ENCODE measurements around the gene SCN2A. TPM values are rescaled to one million over a fixed set of nuclear protein-coding genes. Genes with fewer than 3 reads are reported as not detected.

Gene SCN2A
- total RNA-seq, 4 donors from 2014 or later, result under 0.01 to 0.38 (median 0.27) TPM

GRCh38 chr2:165432234-165432966, 193.2 kb downstream of the SCN2A start:
- TF ChIP-seq CTCF (IDR thresholded peaks at IDR 0.05; ENCODE audit: low read depth), result no peak

DNA sequence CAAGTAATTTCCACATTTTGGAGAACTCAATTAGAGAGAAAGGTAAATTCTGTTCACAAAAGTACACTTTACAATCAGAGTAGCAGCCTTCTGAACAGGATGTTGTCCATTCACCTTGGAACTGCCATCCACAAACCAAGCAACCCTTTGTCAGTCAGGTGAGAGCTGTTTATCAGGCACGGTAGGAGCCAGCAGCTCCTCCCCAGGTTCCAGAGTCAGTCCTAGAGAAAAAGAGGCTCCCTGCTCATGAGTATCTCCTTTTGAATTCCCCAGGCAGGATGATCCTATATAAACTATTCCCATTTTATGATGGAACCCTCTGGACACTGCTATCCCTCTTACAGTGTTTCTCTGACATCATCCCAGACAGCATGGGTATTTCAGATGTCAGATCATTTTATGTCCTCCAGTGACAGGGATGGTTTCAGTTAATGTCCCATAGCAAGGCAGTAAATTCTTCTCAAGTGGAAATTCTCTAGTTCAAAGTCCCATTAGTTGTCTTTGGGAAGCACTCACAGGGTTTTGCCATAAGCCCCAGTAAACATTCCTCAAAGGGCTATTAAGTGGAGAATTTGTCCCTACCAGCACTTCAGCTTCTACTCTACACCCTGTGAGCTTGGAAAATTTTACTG, 195.8 kb downstream of the SCN2A start:
- TF ChIP-seq CTCF (IDR thresholded peaks at IDR 0.05; ENCODE audit: low read depth), result no peak

- TF ChIP-seq CTCF (IDR thresholded peaks at IDR 0.05; ENCODE audit: low read depth), result no peak
Measured at GRCh38 chr2:165435611-165436010, 196.4 kb downstream of the SCN2A start.

DNA sequence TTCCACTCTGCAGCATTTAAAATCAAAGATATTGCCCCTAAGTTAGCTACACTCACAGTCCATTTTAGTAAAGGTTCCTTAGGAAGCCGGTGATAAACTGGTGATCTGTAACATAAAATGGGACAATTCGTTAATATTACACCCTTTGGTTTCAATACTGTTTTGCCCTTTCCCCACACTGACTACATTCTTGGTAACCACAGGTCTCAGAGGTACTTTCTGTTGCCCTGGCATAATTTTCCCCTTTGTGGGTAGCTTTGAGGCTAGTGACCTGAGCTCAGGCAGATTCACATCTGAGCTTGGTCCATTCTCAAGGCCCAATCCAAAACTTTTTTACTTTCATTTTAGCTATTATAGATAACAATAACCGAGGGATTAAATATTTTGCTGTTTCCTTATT, 197.3 kb downstream of the SCN2A start:
- TF ChIP-seq CTCF (IDR thresholded peaks at IDR 0.05; ENCODE audit: low read depth), result no peak

- TF ChIP-seq CTCF (IDR thresholded peaks at IDR 0.05; ENCODE audit: low read depth), result no peak
Measured at GRCh38 chr2:165440367-165440766, 201.2 kb downstream of the SCN2A start.

Other genes with a start within 250 kb of the SCN2A start
- 1 to 10 TPM in 1 of 4 donors, under 1 TPM in 3; 0.38 to 2.6 (median 0.66) TPM for gene SCN3A, start 35.4 kb upstream of the SCN2A start, total RNA-seq
- 1 to 10 TPM in 3 of 4 donors, under 1 TPM in 1; 0.51 to 2.4 (median 1.1) TPM for gene CSRNP3, start 230.3 kb downstream of the SCN2A start, total RNA-seq

Measured in subcutaneous adipose tissue (tissue), 4 donors.